ENCODE measurements around the gene LENG9.

GRCh38 chr19:54420068-54420382 is 43.6 kb downstream of the LENG9 start:
- TF ChIP-seq CTCF (IDR thresholded peaks at IDR 0.05; ENCODE audit: low read depth, low read length) (no peak), MAX (IDR thresholded peaks at IDR 0.05; ENCODE audit: low read depth, low read length) (no peak), POLR2A (IDR thresholded peaks at IDR 0.05; ENCODE audit: extremely low read depth, insufficient read length) (no peak)

Data from NB4 (cell line).